HepG2 (cell line): Measurements from ENCODE around the gene TOP2A. TPM values are rescaled to one million over a fixed set of nuclear protein-coding genes. Genes with fewer than 3 reads are reported as not detected.

ENCODE experiments used
- HNF4G ChIP-seq, 2 experiments: sonication (generic) in 1 of 2; formaldehyde crosslinking in 1 of 2; IDR thresholded peaks; 2 replicates each; pipeline versions ENCODE4 v1.4.0 to v1.6.1; 2011 to 2020; ENCODE audit warnings: borderline replicate concordance in 2 of 2, low read depth in 2 of 2, mild to moderate bottlenecking in 2 of 2, low read length in 1 of 2, missing genetic modification reagents in 1 of 2, moderate library complexity in 1 of 2
- NR2C2 ChIP-seq: sonication (generic); formaldehyde crosslinking; IDR thresholded peaks from 2 replicates; pipeline ENCODE4 v1.4.0; 2020; ENCODE audit warnings: missing genetic modification reagents, mild to moderate bottlenecking, moderate library complexity, borderline replicate concordance
- PHF5A ChIP-seq: IDR thresholded peaks from one replicate; pipeline ENCODE4 v1.6.1; 2018; ENCODE audit warnings: low read depth, missing genetic modification reagents; ENCODE audit not compliant: unreplicated experiment
- PITX1 ChIP-seq: sonication (generic); formaldehyde crosslinking; IDR thresholded peaks from 2 replicates; pipeline ENCODE4 v1.5.1; 2020; ENCODE audit warnings: mild to moderate bottlenecking, missing genetic modification reagents
- RCOR2 ChIP-seq: IDR thresholded peaks from 2 replicates; pipeline ENCODE4 v1.6.1; 2016; ENCODE audit warnings: missing biosample characterization, missing genetic modification reagents
- REPIN1 ChIP-seq: sonication (generic); formaldehyde crosslinking; IDR thresholded peaks from 2 replicates; pipeline ENCODE4 v1.8.0; 2022; ENCODE audit warnings: missing genetic modification reagents, low read depth, mild to moderate bottlenecking, borderline replicate concordance
- SOX5 ChIP-seq: IDR thresholded peaks from 2 replicates; pipeline ENCODE4 v1.6.1; 2016; ENCODE audit warnings: borderline replicate concordance
- SP4 ChIP-seq: sonication (generic); formaldehyde crosslinking; IDR thresholded peaks from 2 replicates; pipeline ENCODE4 v1.8.1; 2023; ENCODE audit warnings: mild to moderate bottlenecking, missing genetic modification reagents
- ZNF556 ChIP-seq: sonication (generic); formaldehyde crosslinking; IDR thresholded peaks from 2 replicates; pipeline ENCODE4 v1.4.0; 2020; ENCODE audit warnings: mild to moderate bottlenecking, missing genetic modification reagents, borderline replicate concordance
- ZNF558 ChIP-seq: sonication (generic); formaldehyde crosslinking; IDR thresholded peaks from 2 replicates; pipeline ENCODE4 v1.9.0; 2022; ENCODE audit warnings: mild to moderate bottlenecking, missing genetic modification reagents, borderline replicate concordance
- ZNF761 ChIP-seq: sonication (generic); formaldehyde crosslinking; conservative IDR thresholded peaks from 2 replicates; pipeline ENCODE4 v1.4.0; 2020; ENCODE audit warnings: mild to moderate bottlenecking, missing genetic modification reagents
- polyA plus RNA-seq, 8 experiments: library from polyadenylated mRNA; depleted of rRNA in 3 of 8; stranded (reverse) in 7 of 8; unstranded in 1 of 8; fragments of >200 nt; fragmentation: Illumina TruSeq in 4 of 8; extraction: Trizol in 4 of 8; gene quantifications; 2 replicates each; pipeline versions ENCODE4 v1.2.1 to v1.2.3, GENCODE V29; 2011 to 2016; ENCODE audit warnings: low read depth in 4 of 8, missing spikeins in 1 of 8, mixed read lengths in 1 of 8; ENCODE audit not compliant: insufficient read depth in 1 of 8
- total RNA-seq, 5 experiments: library from RNA; depleted of rRNA; stranded (reverse); fragments of >200 nt; fragmentation: Illumina TruSeq; extraction: Trizol; gene quantifications; 2 replicates each; pipeline ENCODE4 v1.2.3, GENCODE V29; 2016; ENCODE audit warnings: low read depth in 1 of 5
- TF ChIP-seq, protein P1 (sequence below): sonication (generic); formaldehyde crosslinking; IDR thresholded peaks from 2 replicates; pipeline ENCODE4 v1.5.0; 2020; ENCODE audit warnings: mild to moderate bottlenecking, missing genetic modification reagents, moderate library complexity
- TF ChIP-seq, protein P2 (sequence below): sonication (generic); formaldehyde crosslinking; conservative IDR thresholded peaks from 2 replicates; pipeline ENCODE4 v1.4.0; 2020; ENCODE audit warnings: missing genetic modification reagents
- TF ChIP-seq, protein P3 (sequence below): sonication (generic); formaldehyde crosslinking; IDR thresholded peaks from 2 replicates; pipeline ENCODE4 v1.4.0; 2020; ENCODE audit warnings: mild to moderate bottlenecking, missing genetic modification reagents
- TF ChIP-seq, protein P4 (sequence below): sonication (generic); formaldehyde crosslinking; IDR thresholded peaks from 2 replicates; pipeline ENCODE4 v1.8.1; 2023; ENCODE audit warnings: mild to moderate bottlenecking, missing genetic modification reagents

The TOP2A gene
- total and polyA plus RNA-seq, 2 of the 13 experiments (the other 11 are each of a cell fraction or from before 2014, with no cell fraction given): 108 to 327 TPM

DNA sequence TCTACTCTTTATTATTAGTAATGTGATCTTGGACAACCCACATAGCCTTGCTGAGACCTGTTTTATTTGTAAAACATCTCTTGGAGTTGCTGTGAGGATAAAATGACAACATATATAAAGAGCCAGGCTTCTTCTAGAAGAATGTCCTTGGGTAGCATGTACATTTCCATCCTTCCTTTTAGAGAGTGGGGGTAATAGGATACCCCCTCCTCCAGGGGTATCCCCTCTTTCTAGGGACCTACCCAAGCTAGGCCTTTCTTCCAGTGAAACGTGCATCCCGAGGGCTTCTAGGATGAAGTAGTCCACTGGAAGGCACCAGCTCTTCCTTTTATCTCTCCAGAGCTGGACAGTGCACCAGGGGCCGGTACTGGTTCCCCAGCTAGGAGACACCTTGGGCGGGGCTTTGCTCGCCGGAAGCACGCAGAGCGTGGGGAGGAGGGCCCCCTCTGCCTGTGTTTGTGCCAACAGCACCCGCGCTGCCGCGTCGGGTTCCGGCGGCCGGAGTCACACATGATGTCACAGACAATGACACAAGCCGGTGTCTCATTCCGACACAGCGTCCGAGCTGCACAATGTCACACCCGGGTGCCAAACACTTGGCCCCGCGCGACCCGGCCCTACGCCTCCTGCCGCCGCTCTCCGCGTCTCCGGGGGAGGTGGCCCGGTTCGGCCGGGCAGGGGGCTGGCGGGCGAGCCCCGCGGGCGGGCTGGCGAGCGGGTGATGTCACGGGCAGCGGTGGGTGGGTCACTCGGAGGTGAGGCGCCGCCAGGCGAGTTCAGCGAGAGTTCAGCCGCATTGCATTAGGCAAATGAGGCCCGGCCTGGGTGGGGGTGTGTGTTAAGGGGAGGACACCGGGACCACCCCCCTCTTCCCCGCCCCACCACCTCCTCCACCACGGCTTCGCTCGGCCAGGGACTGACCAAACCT is 76.6 kb downstream of the TOP2A start (continued):
- TF ChIP-seq, protein P1, sequence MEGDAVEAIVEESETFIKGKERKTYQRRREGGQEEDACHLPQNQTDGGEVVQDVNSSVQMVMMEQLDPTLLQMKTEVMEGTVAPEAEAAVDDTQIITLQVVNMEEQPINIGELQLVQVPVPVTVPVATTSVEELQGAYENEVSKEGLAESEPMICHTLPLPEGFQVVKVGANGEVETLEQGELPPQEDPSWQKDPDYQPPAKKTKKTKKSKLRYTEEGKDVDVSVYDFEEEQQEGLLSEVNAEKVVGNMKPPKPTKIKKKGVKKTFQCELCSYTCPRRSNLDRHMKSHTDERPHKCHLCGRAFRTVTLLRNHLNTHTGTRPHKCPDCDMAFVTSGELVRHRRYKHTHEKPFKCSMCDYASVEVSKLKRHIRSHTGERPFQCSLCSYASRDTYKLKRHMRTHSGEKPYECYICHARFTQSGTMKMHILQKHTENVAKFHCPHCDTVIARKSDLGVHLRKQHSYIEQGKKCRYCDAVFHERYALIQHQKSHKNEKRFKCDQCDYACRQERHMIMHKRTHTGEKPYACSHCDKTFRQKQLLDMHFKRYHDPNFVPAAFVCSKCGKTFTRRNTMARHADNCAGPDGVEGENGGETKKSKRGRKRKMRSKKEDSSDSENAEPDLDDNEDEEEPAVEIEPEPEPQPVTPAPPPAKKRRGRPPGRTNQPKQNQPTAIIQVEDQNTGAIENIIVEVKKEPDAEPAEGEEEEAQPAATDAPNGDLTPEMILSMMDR (CRISPR knock-in tag): peak; percentile 67
- TF ChIP-seq RCOR2 (CRISPR knock-in tag) (no peak), NR2C2 (peak; percentile 77), PITX1 (CRISPR knock-in tag) (peak; percentile 34; the same call in 1 of the 2 replicates), REPIN1 (0 out of 2 replicates have a peak, but pooled peaks have one; percentile 17), SP4 (peak; percentile 72; the same call in 1 of the 2 replicates), SOX5 (CRISPR knock-in tag) (peak; percentile 60; the same call in 1 of the 2 replicates), ZNF556 (CRISPR knock-in tag) (peak; percentile 93; the same call in 1 of the 2 replicates), ZNF558 (no peak), ZNF761 (CRISPR knock-in tag) (0 out of 2 replicates have a peak, but pooled peaks have one; percentile 58), HNF4G (IDR thresholded peaks at IDR 0.05; ENCODE audit: borderline replicate concordance, low read depth, low read length) (no peak), HNF4G (CRISPR knock-in tag; IDR thresholded peaks at IDR 0.05; ENCODE audit: borderline replicate concordance, low read depth) (peak; percentile 68), PHF5A (peak; percentile 57)
- TF ChIP-seq, protein P2, sequence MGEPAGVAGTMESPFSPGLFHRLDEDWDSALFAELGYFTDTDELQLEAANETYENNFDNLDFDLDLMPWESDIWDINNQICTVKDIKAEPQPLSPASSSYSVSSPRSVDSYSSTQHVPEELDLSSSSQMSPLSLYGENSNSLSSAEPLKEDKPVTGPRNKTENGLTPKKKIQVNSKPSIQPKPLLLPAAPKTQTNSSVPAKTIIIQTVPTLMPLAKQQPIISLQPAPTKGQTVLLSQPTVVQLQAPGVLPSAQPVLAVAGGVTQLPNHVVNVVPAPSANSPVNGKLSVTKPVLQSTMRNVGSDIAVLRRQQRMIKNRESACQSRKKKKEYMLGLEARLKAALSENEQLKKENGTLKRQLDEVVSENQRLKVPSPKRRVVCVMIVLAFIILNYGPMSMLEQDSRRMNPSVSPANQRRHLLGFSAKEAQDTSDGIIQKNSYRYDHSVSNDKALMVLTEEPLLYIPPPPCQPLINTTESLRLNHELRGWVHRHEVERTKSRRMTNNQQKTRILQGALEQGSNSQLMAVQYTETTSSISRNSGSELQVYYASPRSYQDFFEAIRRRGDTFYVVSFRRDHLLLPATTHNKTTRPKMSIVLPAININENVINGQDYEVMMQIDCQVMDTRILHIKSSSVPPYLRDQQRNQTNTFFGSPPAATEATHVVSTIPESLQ: no peak
- TF ChIP-seq, protein P3, sequence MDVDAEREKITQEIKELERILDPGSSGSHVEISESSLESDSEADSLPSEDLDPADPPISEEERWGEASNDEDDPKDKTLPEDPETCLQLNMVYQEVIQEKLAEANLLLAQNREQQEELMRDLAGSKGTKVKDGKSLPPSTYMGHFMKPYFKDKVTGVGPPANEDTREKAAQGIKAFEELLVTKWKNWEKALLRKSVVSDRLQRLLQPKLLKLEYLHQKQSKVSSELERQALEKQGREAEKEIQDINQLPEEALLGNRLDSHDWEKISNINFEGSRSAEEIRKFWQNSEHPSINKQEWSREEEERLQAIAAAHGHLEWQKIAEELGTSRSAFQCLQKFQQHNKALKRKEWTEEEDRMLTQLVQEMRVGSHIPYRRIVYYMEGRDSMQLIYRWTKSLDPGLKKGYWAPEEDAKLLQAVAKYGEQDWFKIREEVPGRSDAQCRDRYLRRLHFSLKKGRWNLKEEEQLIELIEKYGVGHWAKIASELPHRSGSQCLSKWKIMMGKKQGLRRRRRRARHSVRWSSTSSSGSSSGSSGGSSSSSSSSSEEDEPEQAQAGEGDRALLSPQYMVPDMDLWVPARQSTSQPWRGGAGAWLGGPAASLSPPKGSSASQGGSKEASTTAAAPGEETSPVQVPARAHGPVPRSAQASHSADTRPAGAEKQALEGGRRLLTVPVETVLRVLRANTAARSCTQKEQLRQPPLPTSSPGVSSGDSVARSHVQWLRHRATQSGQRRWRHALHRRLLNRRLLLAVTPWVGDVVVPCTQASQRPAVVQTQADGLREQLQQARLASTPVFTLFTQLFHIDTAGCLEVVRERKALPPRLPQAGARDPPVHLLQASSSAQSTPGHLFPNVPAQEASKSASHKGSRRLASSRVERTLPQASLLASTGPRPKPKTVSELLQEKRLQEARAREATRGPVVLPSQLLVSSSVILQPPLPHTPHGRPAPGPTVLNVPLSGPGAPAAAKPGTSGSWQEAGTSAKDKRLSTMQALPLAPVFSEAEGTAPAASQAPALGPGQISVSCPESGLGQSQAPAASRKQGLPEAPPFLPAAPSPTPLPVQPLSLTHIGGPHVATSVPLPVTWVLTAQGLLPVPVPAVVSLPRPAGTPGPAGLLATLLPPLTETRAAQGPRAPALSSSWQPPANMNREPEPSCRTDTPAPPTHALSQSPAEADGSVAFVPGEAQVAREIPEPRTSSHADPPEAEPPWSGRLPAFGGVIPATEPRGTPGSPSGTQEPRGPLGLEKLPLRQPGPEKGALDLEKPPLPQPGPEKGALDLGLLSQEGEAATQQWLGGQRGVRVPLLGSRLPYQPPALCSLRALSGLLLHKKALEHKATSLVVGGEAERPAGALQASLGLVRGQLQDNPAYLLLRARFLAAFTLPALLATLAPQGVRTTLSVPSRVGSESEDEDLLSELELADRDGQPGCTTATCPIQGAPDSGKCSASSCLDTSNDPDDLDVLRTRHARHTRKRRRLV (CRISPR knock-in tag): peak; percentile 62; the same call in 1 of the 2 replicates
- TF ChIP-seq, protein P4, sequence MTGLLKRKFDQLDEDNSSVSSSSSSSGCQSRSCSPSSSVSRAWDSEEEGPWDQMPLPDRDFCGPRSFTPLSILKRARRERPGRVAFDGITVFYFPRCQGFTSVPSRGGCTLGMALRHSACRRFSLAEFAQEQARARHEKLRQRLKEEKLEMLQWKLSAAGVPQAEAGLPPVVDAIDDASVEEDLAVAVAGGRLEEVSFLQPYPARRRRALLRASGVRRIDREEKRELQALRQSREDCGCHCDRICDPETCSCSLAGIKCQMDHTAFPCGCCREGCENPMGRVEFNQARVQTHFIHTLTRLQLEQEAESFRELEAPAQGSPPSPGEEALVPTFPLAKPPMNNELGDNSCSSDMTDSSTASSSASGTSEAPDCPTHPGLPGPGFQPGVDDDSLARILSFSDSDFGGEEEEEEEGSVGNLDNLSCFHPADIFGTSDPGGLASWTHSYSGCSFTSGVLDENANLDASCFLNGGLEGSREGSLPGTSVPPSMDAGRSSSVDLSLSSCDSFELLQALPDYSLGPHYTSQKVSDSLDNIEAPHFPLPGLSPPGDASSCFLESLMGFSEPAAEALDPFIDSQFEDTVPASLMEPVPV (CRISPR knock-in tag): peak; percentile 46; the same call in 1 of the 2 replicates
